GM12873 (cell line): ENCODE results near the gene RANBP9.

Experiments
- CTCF ChIP-seq: IDR thresholded peaks from 2 replicates; pipeline ENCODE4 v1.5.1; 2012; ENCODE audit warnings: low read depth, mild to moderate bottlenecking, moderate library complexity, low read length, control low read depth; ENCODE audit not compliant: insufficient read depth; ENCODE audit errors: missing control alignments

Gene RANBP9

DNA sequence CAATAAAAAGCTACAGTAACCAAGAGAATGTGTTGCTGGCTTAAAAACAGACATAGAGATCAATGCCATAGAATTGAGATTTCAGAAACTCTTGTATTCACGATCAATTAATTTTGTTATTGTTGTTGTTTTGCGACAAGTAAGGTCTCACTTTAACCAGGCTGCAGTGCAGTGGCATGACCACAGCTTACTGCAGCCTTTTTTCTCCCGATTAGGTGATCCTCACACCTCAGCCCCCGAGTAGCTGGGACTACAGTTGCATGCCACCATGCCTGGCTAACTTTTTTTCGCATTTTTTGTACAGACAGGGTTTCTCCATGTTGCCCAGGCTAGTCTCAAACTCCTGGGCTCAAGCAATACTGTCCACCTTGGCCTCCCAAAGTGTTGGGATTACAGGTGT is 42.2 kb downstream of the RANBP9 start:
- no peak for TF ChIP-seq CTCF

GRCh38 chr6:13668291-13668928 is 43.2 kb downstream of the RANBP9 start:
- TF ChIP-seq CTCF, result no peak

DNA sequence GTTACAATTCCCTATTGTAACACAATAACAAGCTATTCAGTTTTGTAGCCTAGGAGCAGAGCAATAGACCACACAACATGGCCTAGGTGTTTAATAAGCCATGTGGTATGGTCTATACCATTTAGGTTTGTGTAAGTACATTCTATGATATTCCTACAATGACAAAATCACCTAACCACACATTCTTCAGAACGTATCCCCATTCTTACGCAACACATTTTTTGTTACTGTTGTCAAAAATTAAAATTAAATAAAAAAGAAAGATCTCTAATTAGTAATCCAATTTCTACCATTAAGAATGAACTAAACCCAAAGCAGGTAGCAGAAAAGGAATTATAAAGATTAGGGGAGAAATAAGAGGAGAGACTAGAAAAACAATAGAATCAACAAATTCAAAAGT is 44.0 kb downstream of the RANBP9 start:
- TF ChIP-seq CTCF, result no peak

DNA sequence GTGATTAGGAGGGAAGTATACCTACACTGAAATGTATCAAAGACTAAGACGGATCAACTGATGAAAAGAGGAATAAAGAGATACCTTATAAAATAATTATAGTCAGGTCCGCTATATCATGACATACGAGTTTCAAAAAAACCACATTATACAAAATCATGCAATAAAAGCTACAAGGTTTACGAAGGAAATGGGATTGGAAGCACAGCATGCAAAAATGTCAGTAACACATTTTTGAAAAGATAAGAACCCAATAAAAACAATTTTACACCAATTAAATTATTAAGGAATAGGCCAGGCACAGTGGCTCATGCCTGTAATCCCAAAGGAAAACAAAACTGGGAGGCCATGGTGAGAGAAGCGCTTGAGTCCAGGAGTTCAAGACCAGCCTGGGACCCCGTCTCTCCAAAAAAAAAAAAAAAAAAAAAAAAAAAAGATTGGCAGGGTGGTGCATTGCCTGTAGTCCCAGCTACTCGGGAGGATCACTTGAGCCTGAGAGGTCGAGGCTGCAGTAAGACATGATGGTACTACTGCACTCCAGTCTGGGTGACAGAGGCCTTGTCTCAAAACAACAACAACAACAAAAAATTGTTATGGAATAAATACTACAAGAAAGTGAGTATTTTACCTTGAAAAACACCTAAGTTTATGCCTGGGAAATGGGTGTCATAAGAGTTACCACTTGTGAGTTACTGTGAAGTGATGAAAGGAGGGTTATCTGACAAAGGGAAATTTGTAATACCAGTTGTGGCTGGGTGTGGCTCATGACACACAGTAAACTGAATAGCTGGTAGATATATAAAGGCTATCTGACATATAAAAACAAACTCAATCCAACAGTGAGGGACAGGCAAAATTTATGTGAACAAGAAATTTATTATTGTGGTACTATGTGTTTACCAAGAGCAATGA is 45.2 kb downstream of the RANBP9 start:
- TF ChIP-seq CTCF, result no peak

- no peak for TF ChIP-seq CTCF
Measured at GRCh38 chr6:13664703-13665352, 46.8 kb downstream of the RANBP9 start.

GRCh38 chr6:13663986-13664385 is 47.6 kb downstream of the RANBP9 start:
- no peak for TF ChIP-seq CTCF
